CD4-positive, alpha-beta T cell (primary cell): ENCODE measurements around the gene HMG20B. TPM values are rescaled to one million over a fixed set of nuclear protein-coding genes. Genes with fewer than 3 reads are reported as not detected.

Source experiments
- ATAC-seq: fragments of 200-7000 bp; cut with Tn5 transposase; one replicate; pipeline ENCODE4 v1.10.0; 2022; ENCODE audit warnings: mild to moderate bottlenecking; ENCODE audit not compliant: poor library complexity
- CTCF ChIA-PET: fragments of 350-600 bp; sonication (Branson Sonifier 250); formaldehyde crosslinking; loops from one replicate; lab custom pipeline; 2021; ENCODE audit warnings: antibody characterized with exemption, inconsistent platforms; lab: Charles Lee
- POLR2A ChIA-PET: fragments of 350-600 bp; sonication (Branson Sonifier 250); formaldehyde crosslinking; loops from one replicate; lab custom pipeline; 2021; ENCODE audit warnings: antibody characterized with exemption, inconsistent platforms; lab: Charles Lee
- DNase-seq, 14 experiments: peaks; one replicate each; pipeline ENCODE4 v3.0.0-alpha.2; 2013 to 2020; ENCODE audit warnings: mixed read lengths in 2 of 14
- H3K27ac ChIP-seq, 2 donors: one replicate each; pipeline versions ENCODE4 v1.5.1 to v1.7.0; 2013; ENCODE audit warnings: low read length in 2 of 2, low read depth in 1 of 2, mild to moderate bottlenecking in 1 of 2
- H3K27me3 ChIP-seq, 2 experiments: 1 replicate in 1 of 2; 2 replicates in 1 of 2; pipeline versions ENCODE4 v1.6.1 to v1.7.0; 2013; ENCODE audit warnings: low read length in 2 of 2, control low read depth in 1 of 2, mild to moderate bottlenecking in 1 of 2, moderate library complexity in 1 of 2; ENCODE audit not compliant: insufficient read depth in 2 of 2, control insufficient read depth in 1 of 2
- H3K36me3 ChIP-seq: one replicate; pipeline ENCODE4 v1.6.1; 2013; ENCODE audit warnings: low read length, control low read depth; ENCODE audit not compliant: insufficient read depth
- H3K4me1 ChIP-seq: one replicate; pipeline ENCODE4 v1.6.1; 2013; ENCODE audit warnings: low read length, control low read depth; ENCODE audit not compliant: insufficient read depth
- H3K4me3 ChIP-seq: one replicate; pipeline ENCODE4 v1.5.1; 2013; ENCODE audit warnings: mild to moderate bottlenecking, low read length, moderate library complexity
- H3K9me3 ChIP-seq, 2 experiments: 1 replicate in 1 of 2; 2 replicates in 1 of 2; pipeline versions ENCODE4 v1.6.1 to v1.7.0; 2013; ENCODE audit warnings: low read length in 2 of 2, mild to moderate bottlenecking in 2 of 2, control low read depth in 1 of 2, moderate library complexity in 1 of 2; ENCODE audit not compliant: control insufficient read depth in 1 of 2, insufficient read depth in 1 of 2
- H3K27ac Mint-ChIP-seq: one replicate; pipeline ENCODE4 v1.8.0; 2020; ENCODE audit warnings: mixed read lengths
- H3K27me3 Mint-ChIP-seq: one replicate; pipeline ENCODE4 v1.8.0; 2021; ENCODE audit warnings: mixed read lengths
- H3K36me3 Mint-ChIP-seq: one replicate; pipeline ENCODE4 v1.8.0; 2021; ENCODE audit warnings: low read depth, mixed read lengths
- H3K4me1 Mint-ChIP-seq: one replicate; pipeline ENCODE4 v1.8.0; 2021; ENCODE audit warnings: low read depth, mixed read lengths
- H3K4me3 Mint-ChIP-seq: one replicate; pipeline ENCODE4 v1.8.0; 2020; ENCODE audit warnings: mild to moderate bottlenecking, mixed read lengths
- H3K9me3 Mint-ChIP-seq: one replicate; pipeline ENCODE4 v1.8.0; 2020; ENCODE audit warnings: mixed read lengths
- CTCF ChIP-seq: fragments of 200-600 bp; IDR thresholded peaks from one replicate; pipeline ENCODE4 v1.8.0; 2022; ENCODE audit warnings: antibody characterized with exemption, mild to moderate bottlenecking
- intact Hi-C, 2 experiments: fragments of 100-400 bp; cut with DNase I in 1 of 2; cut with micrococcal nuclease in 1 of 2; formaldehyde crosslinking; loops; one replicate each; pipeline versions ENCODE4 v1.15.1 to v1.9.0; 2023 to 2025; cut with DNase I, micrococcal nuclease
- total RNA-seq, 174 experiments: library from RNA in 2 of 174; stranded (reverse) in 2 of 174; gene quantifications; one replicate each; pipeline ENCODE4 v1.2.3 and lab custom pipeline; 2021 to 2026

Gene HMG20B
- total RNA-seq, 2 experiments from 2014 or later = 34.3 to 36.6 TPM

- no peaks in the 10 kb centered on the region for H3K27me3 ChIP-seq
- H3K4me3 ChIP-seq = no peak overlapping the region
- Mint-ChIP-seq H3K27ac (no peak overlapping the region), H3K9me3 (no peaks in the 10 kb centered on the region), H3K27me3 (no peaks in the 10 kb centered on the region), H3K36me3 (peaks cover 56% of the 10 kb centered on the region), H3K4me1 (no peaks in the 10 kb centered on the region), H3K4me3 (no peak overlapping the region)
- DNase-seq = no peak
- intact Hi-C loops = no loop called here
- no peak for TF ChIP-seq CTCF
- H3K36me3 ChIP-seq = peaks cover 37% of the 10 kb centered on the region
- no peaks in the 10 kb centered on the region for H3K4me1 ChIP-seq
- H3K9me3 ChIP-seq = peaks cover 0 to 10% of the 10 kb centered on the region in 2 experiments
- no peak for ATAC-seq
- H3K27ac ChIP-seq = no peak overlapping the region
- CTCF ChIA-PET = interaction anchor here (0.5 kb wide), 1 partner anchor 766 kb away, joined by 3 read pairs; no protein-coding TSS in a partner anchor
- POLR2A ChIA-PET = interaction anchor here (0.6 to 1.0 kb wide), 2 partner anchors 10 to 53 kb away, joined by 3 read pairs; no protein-coding TSS in a partner anchor
Measured at GRCh38 chr19:3537101-3537437, 35.7 kb upstream of the HMG20B start.

GRCh38 chr19:3537438-3538240 lies 35.1 kb upstream of the HMG20B start:
- ATAC-seq (no peak), DNase-seq (no peak)
- Mint-ChIP-seq H3K27me3 (no peaks in the 10 kb centered on the region), H3K4me3 (no peak overlapping the region), H3K27ac (peak overlapping the region; percentile 42), H3K36me3 (peaks cover 51% of the 10 kb centered on the region), H3K9me3 (no peaks in the 10 kb centered on the region), H3K4me1 (no peaks in the 10 kb centered on the region)
- no peak for TF ChIP-seq CTCF
- intact Hi-C loops = no loop called here
- Histone ChIP-seq H3K27ac (no peak overlapping the region), H3K4me3 (no peak overlapping the region), H3K27me3 (no peaks in the 10 kb centered on the region), H3K9me3 (peaks cover 0 to 10% of the 10 kb centered on the region in 2 experiments), H3K4me1 (no peaks in the 10 kb centered on the region), H3K36me3 (peaks cover 32% of the 10 kb centered on the region)
- POLR2A ChIA-PET = interaction anchor here (1.0 kb wide), 1 partner anchor 10 kb away, joined by 3 read pairs; no protein-coding TSS in a partner anchor
- CTCF ChIA-PET = interaction anchor here (0.5 kb wide), 1 partner anchor 766 kb away, joined by 3 read pairs; no protein-coding TSS in a partner anchor

GRCh38 chr19:3538258-3538929 lies 34.4 kb upstream of the HMG20B start:
- intact Hi-C loops = no loop called here
- no peaks in the 10 kb centered on the region for H3K4me1 Mint-ChIP-seq
- CTCF ChIA-PET = no interaction called here
- H3K36me3 Mint-ChIP-seq = peaks cover 46% of the 10 kb centered on the region
- Histone ChIP-seq H3K27me3 (no peaks in the 10 kb centered on the region), H3K9me3 (peaks cover 0 to 10% of the 10 kb centered on the region in 2 experiments), H3K36me3 (peaks cover 30% of the 10 kb centered on the region), H3K27ac (no peak overlapping the region), H3K4me1 (no peaks in the 10 kb centered on the region), H3K4me3 (no peak overlapping the region)
- no peak for TF ChIP-seq CTCF
- no peak for DNase-seq
- peak; percentile 16 for ATAC-seq
- H3K27ac Mint-ChIP-seq = peak overlapping the region; percentile 42
- no peaks in the 10 kb centered on the region for H3K9me3 Mint-ChIP-seq
- no peaks in the 10 kb centered on the region for H3K27me3 Mint-ChIP-seq
- POLR2A ChIA-PET = interaction anchor here (0.7 to 1.2 kb wide), 2 partner anchors 16 to 37 kb away, joined by 3 read pairs; no protein-coding TSS in a partner anchor
- no peak overlapping the region for H3K4me3 Mint-ChIP-seq
